Loucy (cell line): ENCODE measurements around the gene FCGR3B.
"Not testable (repeated sequence)": the region's sequence is repeated elsewhere in the genome, so short reads cannot be mapped to it uniquely, and the experiment has no call there.

ENCODE experiments used
- H2AFZ ChIP-seq: fragments of 200-600 bp; sonication (generic); 2 replicates; pipeline ENCODE4 v1.6.0; 2016; ENCODE audit warnings: antibody characterized with exemption, mild to moderate bottlenecking, low read length, moderate library complexity
- H3F3A ChIP-seq: fragments of 200-600 bp; 2 replicates; pipeline ENCODE4 v1.6.0; 2016; ENCODE audit warnings: antibody characterized with exemption, low read depth, mild to moderate bottlenecking
- H3K27me3 ChIP-seq: fragments of 200-600 bp; sonication (generic); 2 replicates; pipeline ENCODE4 v1.6.1; 2014; ENCODE audit warnings: low read length, mild to moderate bottlenecking; ENCODE audit not compliant: insufficient read depth, poor library complexity, severe bottlenecking
- H3K36me3 ChIP-seq: fragments of 200-600 bp; sonication (generic); 2 replicates; pipeline ENCODE4 v1.6.1; 2016; ENCODE audit warnings: low read length; ENCODE audit not compliant: insufficient read depth
- H3K4me1 ChIP-seq: fragments of 200-600 bp; sonication (generic); 2 replicates; pipeline ENCODE4 v1.5.1; 2014; ENCODE audit warnings: low read length, mild to moderate bottlenecking; ENCODE audit not compliant: insufficient read depth, poor library complexity, severe bottlenecking
- H3K4me2 ChIP-seq: fragments of 200-600 bp; sonication (generic); 2 replicates; pipeline ENCODE4 v1.6.0; 2014; ENCODE audit warnings: antibody characterized with exemption, low read length, low read depth, mild to moderate bottlenecking; ENCODE audit not compliant: poor library complexity, severe bottlenecking
- H3K4me3 ChIP-seq: fragments of 200-600 bp; sonication (generic); 2 replicates; pipeline ENCODE4 v1.5.1; 2014; ENCODE audit warnings: low read length, mild to moderate bottlenecking, mixed read lengths; ENCODE audit not compliant: poor library complexity, severe bottlenecking
- H3K79me2 ChIP-seq: fragments of 200-600 bp; sonication (generic); 2 replicates; pipeline ENCODE4 v1.6.1; 2014; ENCODE audit warnings: low read length; ENCODE audit not compliant: insufficient read depth
- H3K9ac ChIP-seq: fragments of 200-600 bp; sonication (generic); 2 replicates; pipeline ENCODE4 v1.6.0; 2014; ENCODE audit warnings: mild to moderate bottlenecking, low read depth, low read length, moderate library complexity; ENCODE audit not compliant: poor library complexity, severe bottlenecking
- H3K9me2 ChIP-seq: fragments of 200-600 bp; sonication (generic); replicated peaks from 2 replicates; pipeline ENCODE4 v1.6.1; 2016; ENCODE audit warnings: low read depth, low read length, mixed read lengths
- H3K9me3 ChIP-seq: fragments of 200-600 bp; sonication (generic); 2 replicates; pipeline ENCODE4 v1.6.1; 2014; ENCODE audit warnings: mild to moderate bottlenecking, antibody characterized with exemption, low read length, low read depth; ENCODE audit not compliant: insufficient read depth
- H4K20me1 ChIP-seq: fragments of 200-600 bp; sonication (generic); 2 replicates; pipeline ENCODE4 v1.6.0; 2014; ENCODE audit warnings: antibody characterized with exemption, low read length, mild to moderate bottlenecking; ENCODE audit not compliant: insufficient read depth, poor library complexity, severe bottlenecking

FCGR3B gene

GRCh38 chr1:161576676-161577075 lies 54.3 kb downstream of the FCGR3B start:
- H3K9me3 ChIP-seq, H3K4me1 ChIP-seq, H3F3A ChIP-seq, H3K27me3 ChIP-seq, H3K36me3 ChIP-seq, H3K4me2 ChIP-seq, H3K79me2 ChIP-seq, H2AFZ ChIP-seq, H3K4me3 ChIP-seq, H3K9me2 ChIP-seq, H3K9ac ChIP-seq, H4K20me1 ChIP-seq: not testable (repeated sequence)
